ENCODE results near the gene FUT6.

Gene FUT6

GRCh38 chr19:5817218-5817617 is 22.3 kb downstream of the FUT6 start:
- no peak for DNase-seq (ENCODE audit: extremely low read depth, insufficient read length)
- no peak overlapping the region for H3K4me3 ChIP-seq (replicated peaks; ENCODE audit: low read depth, low read length)
- no peak for TF ChIP-seq CTCF (IDR thresholded peaks at IDR 0.05; ENCODE audit: insufficient read depth, low read length, poor library complexity, severe bottlenecking)
- H3K27me3 ChIP-seq (replicated peaks; ENCODE audit: control insufficient read depth, insufficient read depth, low read length) = no peaks in the 10 kb centered on the region
- no peaks in the 10 kb centered on the region for H3K36me3 ChIP-seq (ENCODE audit: control insufficient read depth, insufficient read depth, low read length)

- H3K36me3 ChIP-seq (ENCODE audit: control insufficient read depth, insufficient read depth, low read length) = no peaks in the 10 kb centered on the region
- H3K4me3 ChIP-seq (replicated peaks; ENCODE audit: low read depth, low read length) = no peak overlapping the region
- no peaks in the 10 kb centered on the region for H3K27me3 ChIP-seq (replicated peaks; ENCODE audit: control insufficient read depth, insufficient read depth, low read length)
- DNase-seq (ENCODE audit: extremely low read depth, insufficient read length) = no peak
- no peak for TF ChIP-seq CTCF (IDR thresholded peaks at IDR 0.05; ENCODE audit: insufficient read depth, low read length, poor library complexity, severe bottlenecking)
These were observed 24.7 kb downstream of the FUT6 start for GRCh38 chr19:5814852-5815246.

- H3K27me3 ChIP-seq (replicated peaks; ENCODE audit: control insufficient read depth, insufficient read depth, low read length) = no peaks in the 10 kb centered on the region
- H3K36me3 ChIP-seq (ENCODE audit: control insufficient read depth, insufficient read depth, low read length) = no peaks in the 10 kb centered on the region
- no peak for TF ChIP-seq CTCF (IDR thresholded peaks at IDR 0.05; ENCODE audit: insufficient read depth, low read length, poor library complexity, severe bottlenecking)
- no peak overlapping the region for H3K4me3 ChIP-seq (replicated peaks; ENCODE audit: low read depth, low read length)
- DNase-seq (ENCODE audit: extremely low read depth, insufficient read length) = no peak
These were observed 25.2 kb downstream of the FUT6 start for GRCh38 chr19:5814123-5814851.

GRCh38 chr19:5811117-5811516 is 28.4 kb downstream of the FUT6 start:
- no peaks in the 10 kb centered on the region for H3K36me3 ChIP-seq (ENCODE audit: control insufficient read depth, insufficient read depth, low read length)
- no peak for TF ChIP-seq CTCF (IDR thresholded peaks at IDR 0.05; ENCODE audit: insufficient read depth, low read length, poor library complexity, severe bottlenecking)
- no peak for DNase-seq (ENCODE audit: extremely low read depth, insufficient read length)
- H3K27me3 ChIP-seq (replicated peaks; ENCODE audit: control insufficient read depth, insufficient read depth, low read length) = no peaks in the 10 kb centered on the region
- H3K4me3 ChIP-seq (replicated peaks; ENCODE audit: low read depth, low read length) = no peak overlapping the region

- DNase-seq (ENCODE audit: extremely low read depth, insufficient read length) = no peak
These were observed 30.0 kb downstream of the FUT6 start for GRCh38 chr19:5809469-5809868.

More at GRCh38 chr19:5809469-5809868, 30.0 kb downstream of the FUT6 start:
- no peak for TF ChIP-seq CTCF (IDR thresholded peaks at IDR 0.05; ENCODE audit: insufficient read depth, low read length, poor library complexity, severe bottlenecking)
- Histone ChIP-seq H3K27me3 (replicated peaks; ENCODE audit: control insufficient read depth, insufficient read depth, low read length) (no peaks in the 10 kb centered on the region; the same call in 1 of the 2 replicates), H3K4me3 (replicated peaks; ENCODE audit: low read depth, low read length) (no peak overlapping the region), H3K36me3 (ENCODE audit: control insufficient read depth, insufficient read depth, low read length) (no peaks in the 10 kb centered on the region)
